Fibroblast of skin of scalp (primary cell): ENCODE measurements around the gene GCNT1.
"Not testable (repeated sequence)": the region's sequence is repeated elsewhere in the genome, so short reads cannot be mapped to it uniquely, and the experiment has no call there.

ENCODE experiments used
- DNase-seq: peaks from one replicate; pipeline ENCODE4 v3.0.0-alpha.2; 2013

GCNT1 gene

DNA sequence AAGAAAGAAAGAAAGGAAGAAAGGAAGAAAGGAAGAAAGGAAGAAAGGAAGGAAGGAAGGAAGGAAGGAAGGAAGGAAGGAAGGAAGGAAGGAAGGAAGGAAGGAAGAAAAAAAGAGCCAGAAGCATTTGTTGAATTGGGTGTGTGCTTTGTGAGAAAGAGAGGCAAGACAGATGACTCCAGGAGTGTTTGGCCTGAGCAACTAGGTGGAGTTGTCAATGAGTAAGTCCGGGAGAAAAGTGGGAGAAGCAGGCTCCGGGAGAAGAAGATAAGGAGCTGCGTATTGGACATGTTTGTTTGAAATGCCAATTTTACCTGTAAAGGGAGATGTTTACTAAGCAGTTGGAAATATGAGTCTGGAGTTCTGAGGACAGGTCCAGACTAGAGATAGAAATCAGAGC, 15.1 kb upstream of the GCNT1 start:
- DNase-seq = no peak

DNA sequence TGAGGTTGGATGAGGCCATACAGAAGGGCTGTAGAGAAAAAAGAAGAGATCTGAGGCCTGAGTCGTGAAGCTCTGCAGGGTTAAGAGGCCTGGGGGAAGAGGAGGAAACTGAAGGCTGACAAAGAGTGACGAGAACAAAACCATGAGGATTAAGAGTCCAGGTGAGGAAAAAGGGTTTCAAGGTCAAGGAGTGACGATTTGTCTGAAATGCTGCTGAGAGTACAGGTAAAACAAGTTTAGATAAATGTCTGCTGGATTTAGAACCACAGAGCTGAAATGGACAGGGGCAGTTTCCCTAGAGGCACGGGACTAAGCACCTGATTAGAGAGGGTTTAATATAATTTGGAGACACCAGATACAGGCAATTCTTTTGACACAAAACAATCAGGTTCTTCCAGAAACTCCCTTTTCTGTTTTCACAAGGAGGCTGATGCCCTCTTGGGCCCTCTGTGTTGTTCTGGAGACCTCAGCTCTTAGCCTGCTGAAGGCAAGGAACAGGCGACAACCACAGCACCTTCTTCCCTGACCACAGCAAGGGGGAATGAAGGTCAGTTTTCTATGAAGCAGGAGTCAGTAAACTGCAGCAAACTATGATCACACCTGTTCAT, 14.6 kb upstream of the GCNT1 start:
- DNase-seq = no peak

DNA sequence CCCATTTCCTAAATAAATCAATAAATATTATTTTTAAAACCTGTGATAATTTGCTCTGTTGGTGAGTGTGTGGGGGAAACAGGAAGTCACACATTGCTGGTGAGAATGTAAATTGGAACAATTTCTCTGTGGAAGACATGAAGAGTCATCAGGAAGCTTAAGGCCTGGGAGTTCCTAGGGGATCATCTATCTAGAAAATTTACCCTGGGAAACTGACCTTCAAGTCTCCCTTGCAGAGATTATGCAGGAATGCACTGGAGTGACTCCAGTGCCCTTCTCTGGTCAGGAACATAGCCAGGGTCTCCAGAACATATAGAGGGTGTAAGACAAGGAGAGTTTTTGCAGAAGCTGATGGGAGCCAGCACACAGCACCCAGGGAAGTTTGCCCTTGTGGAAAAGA, 13.0 kb upstream of the GCNT1 start:
- no peak for DNase-seq

DNA sequence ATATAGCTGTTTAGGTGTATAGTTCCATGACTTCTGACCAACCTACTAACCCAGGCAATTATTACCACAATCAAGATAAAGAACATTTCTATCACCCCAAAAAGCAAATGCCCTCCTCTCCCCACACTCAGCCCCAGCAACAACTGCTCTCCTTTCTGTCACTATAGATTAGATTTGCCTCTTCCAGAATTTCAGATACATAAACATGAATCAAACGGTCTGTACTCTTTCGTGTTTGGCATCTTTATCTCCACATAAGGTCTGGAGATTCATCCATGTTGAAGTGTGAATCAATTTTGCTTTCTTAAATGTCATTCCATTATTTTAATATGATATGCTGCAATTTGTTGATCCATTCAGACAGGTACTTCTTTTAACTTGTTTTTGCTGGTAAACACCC, 10.5 kb upstream of the GCNT1 start:
- DNase-seq = no peak

DNA sequence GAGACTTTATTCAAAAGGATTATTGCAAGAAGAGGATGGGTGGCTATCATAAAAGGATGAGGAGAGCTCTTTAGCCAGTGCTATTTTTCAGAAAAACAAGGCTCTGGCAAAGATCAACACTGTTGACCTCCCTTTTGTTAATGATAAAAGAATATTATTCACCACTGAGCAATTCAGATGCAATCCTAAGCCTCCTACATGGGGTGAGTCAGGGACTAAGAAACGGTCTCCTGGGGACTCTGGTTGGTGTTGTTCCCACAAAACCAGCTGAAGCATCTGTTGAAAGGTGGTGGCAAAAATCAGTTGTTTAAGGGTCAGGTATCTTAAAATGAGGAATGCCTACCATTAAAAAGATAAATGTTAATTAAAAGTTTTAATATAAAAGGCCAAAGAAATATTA, 7.7 kb upstream of the GCNT1 start:
- peak; percentile 80 for DNase-seq

DNA sequence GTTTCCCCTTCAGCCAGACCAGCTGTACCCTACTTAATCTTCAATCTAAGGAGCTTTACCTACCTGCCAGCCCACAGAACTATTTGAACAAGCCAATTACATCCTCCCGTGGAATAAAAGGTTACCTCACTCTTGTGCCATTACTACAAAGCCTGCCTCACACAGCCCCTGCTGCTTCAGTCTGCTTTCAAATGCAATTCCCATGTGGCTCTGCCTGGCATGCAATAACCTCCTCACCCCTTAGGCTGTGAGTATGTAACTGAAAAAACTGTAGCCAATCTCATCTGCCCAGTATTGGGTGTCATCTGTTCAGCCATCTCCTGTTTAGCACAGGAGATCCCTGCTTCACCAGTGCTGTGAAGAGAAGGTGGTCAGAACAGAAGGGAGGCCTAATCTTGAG, 6.1 kb upstream of the GCNT1 start:
- DNase-seq = peak; percentile 40

DNA sequence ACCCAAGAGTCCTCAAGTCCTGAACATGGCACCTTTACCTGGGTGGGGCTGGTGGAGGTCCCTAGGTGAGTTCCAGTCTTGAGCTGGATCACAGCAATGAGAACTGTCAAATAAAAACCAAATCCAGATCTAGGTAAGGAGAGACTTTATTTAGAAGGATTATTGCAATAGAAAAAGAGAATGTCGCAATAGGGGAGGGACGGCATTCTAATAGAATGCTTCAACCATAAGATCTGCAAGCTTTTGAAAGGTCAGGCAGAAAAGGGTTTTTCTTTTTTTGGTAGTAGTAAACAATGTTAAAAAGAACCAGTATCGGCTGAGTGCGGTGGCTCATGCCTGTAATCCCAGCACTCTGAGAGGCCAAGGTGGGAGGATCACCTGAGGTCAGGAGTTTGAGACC, 5.2 kb upstream of the GCNT1 start:
- DNase-seq = peak; percentile 41

DNA sequence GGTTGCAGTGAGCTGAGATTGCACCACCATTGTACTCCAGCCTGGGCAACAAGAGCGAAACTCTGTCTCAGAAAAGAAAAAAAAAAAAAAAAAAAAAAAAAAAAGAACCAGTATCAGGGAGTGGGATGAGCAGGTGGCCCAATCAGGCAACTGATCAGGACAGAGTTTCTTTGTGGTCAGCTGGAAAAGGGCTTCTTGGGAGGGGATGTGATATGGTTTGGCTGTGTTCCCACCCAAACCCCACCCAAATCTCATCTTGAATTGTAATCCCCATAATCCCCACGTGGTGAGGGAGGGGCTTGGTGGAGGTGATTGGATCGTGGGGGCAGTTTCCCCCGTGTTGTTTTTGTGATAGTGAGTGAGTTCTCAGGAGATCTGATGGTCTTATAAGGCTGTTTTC, 4.7 kb upstream of the GCNT1 start:
- no peak for DNase-seq

DNA sequence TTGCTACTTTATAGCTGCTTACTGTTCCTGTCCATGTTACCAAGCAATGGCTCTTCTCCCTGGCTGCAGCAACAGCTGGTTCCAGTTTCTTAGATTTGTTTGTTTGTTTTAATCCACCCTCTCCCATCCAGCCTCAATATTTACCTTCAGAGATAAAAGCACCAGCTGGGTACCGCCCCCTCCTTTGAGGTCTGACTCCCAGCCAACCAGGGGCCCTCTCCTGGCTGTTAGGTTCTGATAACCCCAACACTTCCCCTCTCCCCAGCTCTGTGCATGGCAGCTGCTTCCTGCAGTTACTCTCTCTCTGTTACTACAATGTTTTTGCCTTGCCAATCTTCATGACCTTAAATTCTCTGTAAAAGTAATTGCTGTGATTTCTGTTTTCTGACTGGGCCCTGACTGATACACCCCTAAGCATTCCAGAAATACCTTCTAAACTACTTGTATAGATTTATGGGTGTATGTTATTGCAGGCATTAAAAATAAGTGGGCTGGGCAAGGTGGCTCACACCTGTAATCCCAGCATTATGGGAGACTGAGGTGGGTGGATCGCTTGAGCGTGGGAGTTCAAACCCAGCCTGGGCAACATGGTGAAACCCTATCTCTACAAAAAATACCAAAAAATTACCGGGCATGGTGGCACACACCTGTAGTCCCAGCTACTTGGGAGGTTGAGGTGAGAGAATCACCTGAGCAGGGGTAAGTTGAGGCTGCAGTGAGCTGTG, 2.6 kb upstream of the GCNT1 start:
- DNase-seq = no peak

DNA sequence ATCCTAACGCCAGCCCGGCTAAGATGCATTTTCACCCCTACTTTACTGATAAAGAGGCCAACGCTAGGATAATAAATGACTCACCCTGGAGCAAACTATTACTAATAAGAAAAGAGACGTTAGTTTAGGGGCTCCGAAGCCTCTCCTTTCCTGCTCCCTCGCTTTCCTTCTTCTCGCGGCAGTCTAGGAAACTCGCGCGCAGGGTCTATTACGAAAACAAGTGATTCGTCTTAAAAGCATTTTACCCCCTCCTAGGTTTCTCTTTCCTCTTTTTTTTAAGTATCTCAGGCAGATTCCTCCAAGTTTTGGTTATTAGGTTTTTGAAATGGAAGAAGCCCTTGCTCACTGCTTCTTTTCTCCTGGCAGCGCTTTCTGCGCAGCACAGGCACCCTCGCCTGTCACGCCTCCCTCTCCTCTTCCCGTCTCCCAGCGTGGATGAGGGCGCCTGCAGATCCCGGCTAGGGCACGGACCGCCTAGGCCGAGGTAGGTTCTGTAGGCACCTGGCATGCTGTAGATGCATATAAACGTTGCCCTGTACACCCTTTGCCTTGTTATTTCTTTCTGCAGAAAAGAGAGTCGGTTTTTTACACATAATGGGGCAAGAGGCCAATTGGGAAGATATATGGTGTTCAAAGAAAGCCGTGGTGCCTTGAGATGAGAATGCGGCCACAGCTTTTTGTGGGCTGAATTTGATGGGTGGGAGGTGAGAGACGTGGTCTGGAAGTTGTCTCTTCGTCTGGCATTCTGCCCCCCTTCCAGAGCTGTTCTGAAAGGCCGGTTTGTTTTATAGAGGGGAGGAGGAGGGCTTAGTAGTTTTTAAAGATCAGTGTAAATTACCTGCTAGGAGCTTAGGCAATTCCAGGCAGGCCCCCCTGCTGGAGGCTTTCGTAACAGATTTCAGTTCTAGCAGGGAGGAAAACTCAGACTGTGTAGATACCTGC, 983 bp downstream of the GCNT1 start:
- peak; percentile 70 for DNase-seq

DNA sequence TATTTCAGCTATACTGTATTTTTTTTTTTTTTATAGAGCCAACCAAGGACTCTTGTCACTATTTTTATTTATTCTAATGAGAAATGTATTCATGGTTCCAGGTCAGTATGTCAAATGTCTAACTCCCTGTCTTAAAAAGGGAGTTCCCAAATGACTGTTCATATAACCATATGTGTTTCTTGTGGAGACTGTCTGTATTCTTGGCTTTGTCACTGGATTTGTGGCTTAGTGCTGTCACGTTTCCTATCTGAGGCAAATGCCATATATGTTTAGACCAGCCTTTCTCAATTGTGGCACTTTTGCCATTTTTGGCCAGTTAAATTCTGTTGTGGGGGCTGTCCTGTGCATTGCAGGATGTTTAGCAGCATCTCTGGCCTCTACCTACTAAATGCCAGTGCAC, 3.1 kb downstream of the GCNT1 start:
- no peak for DNase-seq

DNA sequence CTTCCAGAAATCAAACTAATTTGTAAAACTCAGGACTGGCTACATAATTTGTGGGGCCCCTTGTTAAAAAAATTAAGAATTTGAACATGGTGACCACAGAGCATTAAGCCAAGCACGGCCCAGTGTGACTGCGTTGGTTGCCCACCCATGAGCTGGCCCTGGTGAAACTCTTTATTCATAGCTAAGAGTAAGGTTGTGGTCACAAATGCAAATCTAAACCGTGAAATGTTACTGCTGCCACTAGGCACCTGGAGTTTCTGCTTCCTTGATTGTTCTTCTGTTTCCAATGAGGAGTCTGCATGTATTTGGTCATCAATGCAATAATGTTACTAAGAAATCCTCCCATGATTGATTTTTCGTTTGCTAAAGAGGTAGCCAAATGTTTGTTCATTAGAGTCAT, 4.2 kb downstream of the GCNT1 start:
- no peak for DNase-seq

DNA sequence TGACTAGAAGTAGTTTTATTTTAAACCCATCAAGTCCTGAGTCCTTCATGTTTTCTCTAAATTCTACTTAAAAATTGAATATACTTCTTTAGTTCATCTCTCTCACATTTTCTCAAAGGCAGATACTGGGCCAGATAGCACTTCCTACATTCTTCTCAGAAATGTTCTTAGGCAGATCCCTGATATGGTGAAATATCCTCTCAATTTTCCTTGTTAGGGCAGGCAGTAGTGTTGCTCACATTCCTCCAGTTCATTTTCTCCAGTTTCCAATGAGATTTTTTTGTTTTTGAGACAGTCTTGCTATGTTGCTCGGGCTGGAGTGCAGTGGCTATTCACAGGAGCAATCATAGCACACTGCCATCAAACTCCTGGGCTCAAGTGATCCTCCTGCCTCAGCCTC, 5.7 kb downstream of the GCNT1 start:
- no peak for DNase-seq

DNA sequence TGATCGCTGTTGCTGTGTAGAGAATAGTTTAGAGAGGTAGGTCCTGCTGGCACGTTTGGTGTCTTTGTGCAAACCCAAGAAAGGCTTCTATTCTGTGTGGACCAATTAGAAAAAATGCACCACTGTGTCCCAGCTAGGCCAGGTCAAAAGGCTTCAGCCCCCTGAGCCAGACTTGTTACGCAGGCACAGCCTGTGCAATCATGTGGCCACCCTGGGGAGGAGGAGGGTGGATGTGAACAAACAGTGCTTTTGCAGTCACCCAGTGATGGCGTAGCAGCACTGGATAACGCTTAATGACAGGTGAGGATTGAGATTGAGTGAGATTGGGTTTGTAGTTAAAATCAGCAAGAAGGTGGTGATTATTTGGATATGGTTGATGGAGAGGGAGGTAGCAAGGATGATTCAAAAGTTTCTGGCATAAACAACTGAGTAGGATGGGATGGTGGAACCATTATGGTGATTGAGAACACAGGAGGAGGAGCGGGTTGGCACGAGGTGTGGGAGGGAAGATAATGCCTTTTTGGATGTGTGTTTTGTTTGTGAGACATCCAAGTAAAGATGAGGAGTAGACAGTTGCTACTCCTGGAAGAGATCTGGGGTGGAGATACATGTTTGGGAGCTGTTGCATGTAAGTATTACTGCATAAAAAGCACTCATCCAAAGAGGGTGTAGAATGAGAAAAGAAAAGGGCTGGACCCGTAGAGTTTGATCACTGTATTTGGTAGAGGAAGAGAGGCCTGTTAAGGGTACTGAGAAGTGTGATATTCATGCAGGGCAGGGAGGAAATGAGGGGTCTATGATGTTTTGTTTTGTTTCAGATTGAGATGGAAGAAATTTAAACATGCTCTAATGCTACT, 6.7 kb downstream of the GCNT1 start:
- no peak for DNase-seq

DNA sequence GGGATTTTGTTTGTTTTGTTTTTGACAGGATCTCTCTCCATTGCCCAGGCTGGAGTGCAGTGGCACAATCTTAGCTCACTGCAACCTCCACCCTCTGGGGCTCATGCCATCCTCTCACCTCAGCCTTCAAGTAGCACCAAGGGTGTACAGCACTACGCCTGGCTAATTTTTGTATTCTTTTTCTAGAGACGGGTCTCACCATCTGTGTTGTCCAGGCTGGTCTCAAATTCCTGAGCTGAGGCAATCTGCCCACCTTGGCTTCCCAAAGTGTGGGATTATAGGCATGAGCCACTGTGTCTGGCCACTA, 7.3 kb downstream of the GCNT1 start:
- no peak for DNase-seq

DNA sequence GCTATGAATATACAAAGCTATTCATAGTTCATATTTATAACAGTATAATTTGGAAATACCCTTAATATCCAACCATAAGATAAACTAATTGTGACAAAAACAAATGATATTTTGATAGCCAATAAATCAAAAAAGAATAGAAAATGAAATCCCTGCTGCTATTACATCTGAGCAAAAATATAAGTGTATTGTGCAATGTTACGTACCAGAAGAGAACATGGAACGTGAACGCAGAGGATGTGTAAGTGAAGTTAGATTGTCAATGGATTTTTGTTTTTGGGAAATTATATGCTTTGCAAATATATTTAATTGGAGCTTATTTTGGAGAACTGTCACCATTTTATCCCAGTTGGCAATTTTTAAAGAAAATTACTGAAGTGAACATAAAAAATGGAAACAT, 15.4 kb downstream of the GCNT1 start:
- no peak for DNase-seq

DNA sequence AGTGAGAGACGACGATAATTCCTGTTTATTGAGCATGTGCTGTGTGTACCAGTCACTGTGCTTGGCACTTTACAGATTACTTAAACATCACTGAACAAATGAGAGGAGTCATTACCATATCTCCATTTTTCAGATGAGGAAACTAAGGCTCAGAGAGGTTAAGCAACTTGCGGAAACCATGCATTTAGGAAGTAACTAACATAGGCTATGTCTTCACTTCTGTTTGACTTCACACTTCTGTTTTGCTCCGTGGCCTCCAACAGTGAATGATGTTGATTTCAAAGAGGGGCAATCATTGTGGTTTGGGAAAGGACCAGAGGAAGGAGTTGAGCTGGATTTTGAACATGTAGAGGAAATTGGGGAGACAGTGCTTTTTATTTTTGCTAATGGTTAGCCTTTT, 16.7 kb downstream of the GCNT1 start:
- no peak for DNase-seq

DNA sequence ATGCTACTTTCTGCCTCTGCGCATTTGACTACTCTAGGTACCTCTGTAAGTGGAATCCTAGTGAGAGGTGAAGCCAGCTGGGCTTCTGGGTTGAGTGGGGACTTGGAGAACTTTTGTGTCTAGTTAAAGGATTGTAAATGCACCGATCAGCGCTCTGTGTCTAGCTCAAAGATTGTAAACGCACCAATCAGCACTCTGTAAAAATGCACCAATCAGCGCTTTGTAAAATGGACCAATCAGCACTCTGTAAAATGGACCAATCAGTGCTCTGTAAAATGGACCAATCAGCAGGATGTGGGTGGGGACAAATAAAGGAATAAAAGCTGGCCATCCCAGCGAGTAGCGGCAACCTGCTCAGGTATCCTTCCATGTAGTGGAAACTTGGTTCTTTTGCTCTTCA, 18.8 kb downstream of the GCNT1 start:
- not testable (repeated sequence) for DNase-seq

DNA sequence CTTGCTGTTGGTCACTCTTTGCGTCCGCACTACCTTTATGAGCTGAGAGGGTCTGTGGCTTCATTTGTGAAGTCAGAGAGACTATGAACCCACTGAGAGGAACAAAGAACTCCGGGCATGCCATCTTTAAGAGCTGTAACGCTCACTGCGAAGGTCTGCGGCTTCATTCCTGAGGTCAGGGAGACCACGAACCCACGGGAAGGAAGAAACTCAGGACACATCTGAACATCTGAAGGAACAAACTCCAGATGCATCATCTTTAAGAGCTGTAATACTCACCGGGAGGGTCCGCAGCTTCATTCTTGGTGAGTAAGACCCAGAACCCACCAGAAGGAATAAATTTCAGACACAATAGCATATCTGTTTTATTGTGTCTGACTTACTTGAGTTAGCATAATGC, 19.2 kb downstream of the GCNT1 start:
- no peak for DNase-seq

DNA sequence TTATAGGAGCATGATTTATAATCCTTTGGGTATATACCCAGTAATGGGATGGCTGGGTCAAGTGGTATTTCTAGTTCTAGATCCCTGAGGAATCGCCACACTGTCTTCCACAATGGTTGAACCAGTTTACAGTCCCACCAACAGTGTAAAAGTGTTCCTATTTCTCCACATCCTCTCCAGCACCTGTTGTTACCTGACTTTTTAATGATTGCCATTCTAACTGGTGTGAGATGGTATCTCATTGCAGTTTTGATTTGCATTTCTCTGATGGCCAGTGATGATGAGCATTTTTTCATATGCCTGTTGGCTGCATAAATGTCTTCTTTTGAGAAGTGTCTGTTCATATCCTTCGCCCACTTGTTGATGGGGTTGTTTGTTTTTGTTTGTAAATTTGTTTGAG, 20.4 kb downstream of the GCNT1 start:
- DNase-seq = not testable (repeated sequence)

DNA sequence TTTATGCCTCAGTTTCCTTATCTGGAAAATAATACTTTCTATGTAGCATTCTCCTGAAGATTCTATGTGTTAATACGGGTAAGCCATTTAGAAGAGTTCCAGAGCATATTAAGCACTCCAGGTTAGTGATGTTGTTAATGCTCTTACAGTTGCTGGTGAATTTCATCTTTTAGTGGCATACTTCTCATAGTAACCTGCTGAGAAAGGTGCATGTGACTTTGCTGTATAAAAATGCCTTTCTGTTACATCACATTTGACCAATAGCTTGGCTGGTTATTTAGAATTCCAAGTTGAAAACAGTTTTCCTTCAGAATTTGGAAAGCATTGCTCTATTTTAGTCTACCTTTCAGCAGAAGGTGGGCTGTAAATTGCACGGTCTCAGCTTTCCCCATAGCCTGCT, 27.2 kb downstream of the GCNT1 start:
- DNase-seq = no peak

DNA sequence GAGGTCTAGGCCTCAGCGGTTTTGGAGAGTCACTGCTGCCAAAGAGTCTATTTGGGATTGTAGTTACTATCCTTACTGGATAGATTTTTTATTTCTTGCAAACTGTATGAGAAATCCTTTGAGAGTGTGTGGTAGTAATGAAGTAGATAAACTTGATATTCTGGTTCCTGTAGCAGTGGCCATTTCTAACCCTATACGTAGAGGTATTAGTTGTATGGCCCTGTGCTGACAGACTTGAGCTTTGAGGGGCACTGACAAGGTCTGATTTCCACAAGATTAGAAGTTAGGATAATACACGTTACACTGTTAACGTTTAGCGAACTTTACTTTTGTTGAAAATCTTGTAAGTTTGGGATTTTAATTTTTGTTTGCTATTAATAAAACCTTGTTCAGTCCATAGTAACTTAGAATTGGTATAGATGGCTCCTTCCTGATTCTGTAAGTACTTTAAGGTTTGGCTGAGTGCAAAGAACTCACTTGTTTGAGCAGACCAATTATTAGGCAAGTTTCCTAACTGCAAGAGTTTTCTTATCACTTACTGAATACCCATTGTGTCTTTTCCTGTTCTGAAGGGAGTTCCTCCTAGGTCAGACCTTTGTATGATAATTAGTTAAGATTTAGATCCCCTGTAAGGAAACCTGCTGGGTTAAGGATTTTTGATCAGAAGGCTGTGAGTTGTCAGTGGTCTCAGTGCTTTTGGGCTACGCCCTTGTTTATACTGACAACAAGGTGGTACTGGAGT, 31.4 kb downstream of the GCNT1 start:
- DNase-seq = no peak
